ENCODE results near the gene PXMP4. TPM values are rescaled to one million over a fixed set of nuclear protein-coding genes. Genes with fewer than 3 reads are reported as not detected.

Gene PXMP4
- polyA plus RNA-seq, 1 donor from 2014 or later = 3.1 TPM

DNA sequence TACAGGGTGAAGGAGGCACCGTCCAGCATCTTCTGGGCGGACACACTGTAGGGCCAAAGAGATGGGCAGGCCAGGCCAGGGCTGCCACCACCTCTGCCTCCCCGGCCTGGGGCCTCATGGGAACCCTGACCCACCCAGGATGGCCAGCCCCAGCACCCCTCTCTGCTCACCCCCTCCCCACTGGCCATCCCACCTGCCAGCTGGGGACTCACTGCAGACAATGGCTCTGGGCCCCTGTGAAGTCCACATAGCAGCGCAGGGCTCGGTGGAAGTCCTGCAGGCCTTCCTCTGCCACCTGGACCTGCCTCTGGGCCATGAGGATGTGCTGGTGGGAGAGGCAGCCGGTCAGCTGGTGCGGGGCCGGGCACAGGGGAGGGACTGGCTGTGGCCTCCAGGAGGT is 61.6 kb downstream of the PXMP4 start:
- Histone ChIP-seq H3K4me3 (ENCODE audit: low read length) (no peak overlapping the region), H2AFZ (ENCODE audit: low read depth, low read length) (no peak overlapping the region), H4K20me1 (ENCODE audit: insufficient read depth) (no peaks in the 10 kb centered on the region), H3K36me3 (ENCODE audit: insufficient read depth, low read length) (no peaks in the 10 kb centered on the region), H3K9me2 (ENCODE audit: insufficient read depth, low read length) (no peaks in the 10 kb centered on the region), H3K27ac (ENCODE audit: low read length) (no peak overlapping the region), H3K4me2 (ENCODE audit: low read length) (no peak overlapping the region), H3K79me2 (replicated peaks; ENCODE audit: insufficient read depth, low read length) (no peaks in the 10 kb centered on the region), H3K9me3 (ENCODE audit: low read length) (no peaks in the 10 kb centered on the region), H3K27me3 (ENCODE audit: insufficient read depth, low read depth, low read length) (no peaks in the 10 kb centered on the region), H3F3A (ENCODE audit: insufficient read depth, low read length, poor library complexity, severe bottlenecking) (no peaks in the 10 kb centered on the region), H3K9ac (ENCODE audit: low read length) (no peak overlapping the region)
- TF ChIP-seq, protein P1, sequence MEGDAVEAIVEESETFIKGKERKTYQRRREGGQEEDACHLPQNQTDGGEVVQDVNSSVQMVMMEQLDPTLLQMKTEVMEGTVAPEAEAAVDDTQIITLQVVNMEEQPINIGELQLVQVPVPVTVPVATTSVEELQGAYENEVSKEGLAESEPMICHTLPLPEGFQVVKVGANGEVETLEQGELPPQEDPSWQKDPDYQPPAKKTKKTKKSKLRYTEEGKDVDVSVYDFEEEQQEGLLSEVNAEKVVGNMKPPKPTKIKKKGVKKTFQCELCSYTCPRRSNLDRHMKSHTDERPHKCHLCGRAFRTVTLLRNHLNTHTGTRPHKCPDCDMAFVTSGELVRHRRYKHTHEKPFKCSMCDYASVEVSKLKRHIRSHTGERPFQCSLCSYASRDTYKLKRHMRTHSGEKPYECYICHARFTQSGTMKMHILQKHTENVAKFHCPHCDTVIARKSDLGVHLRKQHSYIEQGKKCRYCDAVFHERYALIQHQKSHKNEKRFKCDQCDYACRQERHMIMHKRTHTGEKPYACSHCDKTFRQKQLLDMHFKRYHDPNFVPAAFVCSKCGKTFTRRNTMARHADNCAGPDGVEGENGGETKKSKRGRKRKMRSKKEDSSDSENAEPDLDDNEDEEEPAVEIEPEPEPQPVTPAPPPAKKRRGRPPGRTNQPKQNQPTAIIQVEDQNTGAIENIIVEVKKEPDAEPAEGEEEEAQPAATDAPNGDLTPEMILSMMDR (IDR thresholded peaks at IDR 0.05; ENCODE audit: poor library complexity, severe bottlenecking) = no peak
- no peak for TF ChIP-seq SMC3 (conservative IDR thresholded peaks at IDR 0.05; ENCODE audit: poor library complexity)
- no peak for TF ChIP-seq EP300 (conservative IDR thresholded peaks at IDR 0.05; ENCODE audit: poor library complexity, severe bottlenecking)
- no peak for TF ChIP-seq MXI1 (conservative IDR thresholded peaks at IDR 0.05; ENCODE audit: poor library complexity, severe bottlenecking)
- TF ChIP-seq RAD21 (conservative IDR thresholded peaks at IDR 0.05) = no peak
- TF ChIP-seq, protein P2, sequence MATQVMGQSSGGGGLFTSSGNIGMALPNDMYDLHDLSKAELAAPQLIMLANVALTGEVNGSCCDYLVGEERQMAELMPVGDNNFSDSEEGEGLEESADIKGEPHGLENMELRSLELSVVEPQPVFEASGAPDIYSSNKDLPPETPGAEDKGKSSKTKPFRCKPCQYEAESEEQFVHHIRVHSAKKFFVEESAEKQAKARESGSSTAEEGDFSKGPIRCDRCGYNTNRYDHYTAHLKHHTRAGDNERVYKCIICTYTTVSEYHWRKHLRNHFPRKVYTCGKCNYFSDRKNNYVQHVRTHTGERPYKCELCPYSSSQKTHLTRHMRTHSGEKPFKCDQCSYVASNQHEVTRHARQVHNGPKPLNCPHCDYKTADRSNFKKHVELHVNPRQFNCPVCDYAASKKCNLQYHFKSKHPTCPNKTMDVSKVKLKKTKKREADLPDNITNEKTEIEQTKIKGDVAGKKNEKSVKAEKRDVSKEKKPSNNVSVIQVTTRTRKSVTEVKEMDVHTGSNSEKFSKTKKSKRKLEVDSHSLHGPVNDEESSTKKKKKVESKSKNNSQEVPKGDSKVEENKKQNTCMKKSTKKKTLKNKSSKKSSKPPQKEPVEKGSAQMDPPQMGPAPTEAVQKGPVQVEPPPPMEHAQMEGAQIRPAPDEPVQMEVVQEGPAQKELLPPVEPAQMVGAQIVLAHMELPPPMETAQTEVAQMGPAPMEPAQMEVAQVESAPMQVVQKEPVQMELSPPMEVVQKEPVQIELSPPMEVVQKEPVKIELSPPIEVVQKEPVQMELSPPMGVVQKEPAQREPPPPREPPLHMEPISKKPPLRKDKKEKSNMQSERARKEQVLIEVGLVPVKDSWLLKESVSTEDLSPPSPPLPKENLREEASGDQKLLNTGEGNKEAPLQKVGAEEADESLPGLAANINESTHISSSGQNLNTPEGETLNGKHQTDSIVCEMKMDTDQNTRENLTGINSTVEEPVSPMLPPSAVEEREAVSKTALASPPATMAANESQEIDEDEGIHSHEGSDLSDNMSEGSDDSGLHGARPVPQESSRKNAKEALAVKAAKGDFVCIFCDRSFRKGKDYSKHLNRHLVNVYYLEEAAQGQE (IDR thresholded peaks at IDR 0.05; ENCODE audit: borderline replicate concordance) = no peak
- no peak for TF ChIP-seq POLR2AphosphoS5 (IDR thresholded peaks at IDR 0.05)
- TF ChIP-seq EZH2 (IDR thresholded peaks at IDR 0.05; ENCODE audit: borderline replicate concordance, insufficient read depth, low read length, poor library complexity, severe bottlenecking) = no peak

DNA sequence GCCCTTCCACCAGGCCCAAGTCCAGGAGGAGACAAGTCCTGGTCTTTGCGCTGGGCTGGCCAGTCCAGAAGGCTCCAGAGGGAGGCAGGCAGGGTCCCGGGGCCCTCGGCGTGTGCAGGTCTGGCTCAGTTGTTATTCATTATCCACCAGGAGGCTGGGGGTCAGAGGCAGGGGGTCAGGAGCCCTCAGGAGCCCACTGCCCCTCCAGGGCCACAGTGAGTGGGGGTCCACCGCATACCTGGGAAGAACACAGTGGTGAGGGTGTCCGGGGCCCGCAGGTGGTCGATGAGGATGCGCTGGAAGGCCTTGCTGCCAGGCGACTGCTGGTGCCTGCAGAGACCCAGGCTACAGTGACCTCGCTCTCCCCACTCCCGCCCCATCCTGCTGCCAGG is 62.4 kb downstream of the PXMP4 start:
- TF ChIP-seq TAF1 (IDR thresholded peaks at IDR 0.05; ENCODE audit: low read depth) (no peak), MXI1 (conservative IDR thresholded peaks at IDR 0.05; ENCODE audit: poor library complexity, severe bottlenecking) (no peak), EP300 (conservative IDR thresholded peaks at IDR 0.05; ENCODE audit: poor library complexity, severe bottlenecking) (no peak), SMC3 (conservative IDR thresholded peaks at IDR 0.05; ENCODE audit: poor library complexity) (no peak)
- TF ChIP-seq, protein P2 (IDR thresholded peaks at IDR 0.05; ENCODE audit: borderline replicate concordance) = no peak
- TF ChIP-seq, protein P1 (IDR thresholded peaks at IDR 0.05; ENCODE audit: poor library complexity, severe bottlenecking) = no peak
- Histone ChIP-seq H3K9me3 (ENCODE audit: low read length) (no peaks in the 10 kb centered on the region), H2AFZ (ENCODE audit: low read depth, low read length) (no peak overlapping the region), H3K4me2 (ENCODE audit: low read length) (no peak overlapping the region), H3F3A (ENCODE audit: insufficient read depth, low read length, poor library complexity, severe bottlenecking) (no peaks in the 10 kb centered on the region), H3K27me3 (ENCODE audit: insufficient read depth, low read depth, low read length) (no peaks in the 10 kb centered on the region), H3K36me3 (ENCODE audit: insufficient read depth, low read length) (no peaks in the 10 kb centered on the region), H3K27ac (ENCODE audit: low read length) (no peak overlapping the region), H3K9me2 (ENCODE audit: insufficient read depth, low read length) (no peaks in the 10 kb centered on the region), H3K9ac (ENCODE audit: low read length) (no peak overlapping the region), H3K79me2 (replicated peaks; ENCODE audit: insufficient read depth, low read length) (no peaks in the 10 kb centered on the region), H4K20me1 (ENCODE audit: insufficient read depth) (no peaks in the 10 kb centered on the region), H3K4me3 (ENCODE audit: low read length) (no peak overlapping the region)

Measured in neural cell (in vitro differentiated cells).